GM21786 (cell line): ENCODE results near the gene CAPZB.
"Not testable (repeated sequence)": the region's sequence is repeated elsewhere in the genome, so short reads cannot be mapped to it uniquely, and the experiment has no call there.

ENCODE experiments used
- ATAC-seq: cut with Tn5 transposase; IDR thresholded peaks from one replicate; pipeline ENCODE4 v1.9.1; 2021; ENCODE audit not compliant: unreplicated experiment

Gene CAPZB

DNA sequence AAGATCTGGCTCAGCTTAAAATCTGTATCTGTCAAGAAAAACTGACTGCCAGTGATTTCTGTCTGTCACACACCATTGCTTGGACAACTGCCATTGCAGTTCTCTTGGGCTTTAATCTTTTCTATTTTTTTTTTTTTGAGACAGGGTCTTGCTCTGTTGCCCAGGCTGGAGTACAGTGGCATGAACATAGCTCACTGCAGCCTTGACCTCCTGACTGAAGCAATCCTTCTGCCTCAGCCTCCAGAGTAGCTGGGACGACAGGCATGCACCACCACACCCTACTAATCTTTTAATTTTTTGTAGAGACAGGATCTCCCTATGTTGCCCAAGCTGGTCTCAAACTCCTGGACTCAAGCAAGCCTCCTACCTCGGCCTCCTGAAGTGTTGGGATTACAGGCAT, 14.5 kb upstream of the CAPZB start:
- not testable (repeated sequence) for ATAC-seq

DNA sequence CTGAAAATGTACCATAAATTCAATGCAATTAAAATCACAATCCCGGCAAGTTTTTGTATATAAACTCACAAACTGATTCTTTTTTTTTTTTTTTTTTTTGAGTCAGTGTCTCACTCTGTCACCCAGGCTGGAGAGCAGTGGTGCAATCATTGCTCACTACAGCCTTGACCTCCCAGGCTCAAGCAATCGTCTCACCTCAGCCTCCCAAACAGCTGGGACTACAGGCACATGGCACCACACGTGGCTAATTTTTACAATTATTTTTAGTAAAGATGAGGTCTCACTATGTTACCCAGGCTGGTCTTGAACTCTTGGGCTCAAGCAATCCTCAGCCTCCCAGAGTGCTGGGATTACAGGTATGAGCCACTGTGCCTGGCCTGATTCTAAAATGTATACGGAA, 12.1 kb upstream of the CAPZB start:
- not testable (repeated sequence) for ATAC-seq

DNA sequence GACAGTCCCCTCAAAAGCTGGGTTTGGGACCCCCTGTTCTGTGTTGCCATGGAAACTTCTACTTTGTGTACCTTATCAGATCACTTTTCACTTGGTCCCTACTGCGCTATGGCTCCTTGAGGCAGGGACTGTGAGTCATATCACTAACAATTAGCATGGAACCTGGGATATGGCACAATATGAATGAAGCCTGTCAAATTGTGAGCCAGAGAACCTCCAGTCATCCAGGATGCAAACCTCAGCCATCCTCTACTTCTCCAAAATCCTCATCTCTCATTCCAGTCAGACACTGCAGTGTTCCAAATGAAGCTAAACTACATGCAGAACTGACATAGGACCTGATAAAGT, 11.2 kb upstream of the CAPZB start:
- ATAC-seq, result no peak

DNA sequence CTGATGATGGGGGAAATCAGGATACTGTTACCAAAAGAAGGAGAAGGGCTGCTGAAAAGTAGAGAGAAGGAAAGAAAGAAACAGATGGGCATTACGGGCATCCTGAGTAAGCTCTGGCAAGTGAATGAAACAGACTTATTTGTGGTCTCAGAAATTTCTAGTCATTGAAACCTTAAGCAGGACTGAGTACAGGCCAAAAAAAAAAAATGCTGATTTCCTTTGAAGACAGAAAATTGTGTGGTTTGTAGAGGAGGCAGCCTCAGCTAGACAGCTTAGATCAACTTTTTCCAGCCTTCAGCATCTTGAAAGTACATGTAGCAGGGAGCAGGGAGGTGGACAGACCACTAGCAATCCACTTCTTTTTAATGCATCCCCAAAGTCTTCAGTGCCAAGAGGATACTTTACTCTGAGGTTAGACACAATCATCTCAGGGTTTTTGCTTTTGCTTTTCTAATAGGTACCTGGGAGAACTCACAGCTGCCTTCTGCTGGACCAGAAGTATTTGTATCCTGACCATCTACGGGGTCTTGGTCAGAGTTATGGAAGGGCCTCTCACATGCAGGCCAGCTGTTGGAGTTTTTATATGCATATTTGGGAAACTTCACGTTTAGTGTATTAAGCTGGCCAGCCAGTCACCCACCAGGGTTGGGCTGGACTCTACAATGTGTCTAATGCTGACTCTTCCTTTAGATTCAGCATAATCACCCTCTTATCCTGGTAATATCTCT, 10.6 kb upstream of the CAPZB start:
- no peak for ATAC-seq

DNA sequence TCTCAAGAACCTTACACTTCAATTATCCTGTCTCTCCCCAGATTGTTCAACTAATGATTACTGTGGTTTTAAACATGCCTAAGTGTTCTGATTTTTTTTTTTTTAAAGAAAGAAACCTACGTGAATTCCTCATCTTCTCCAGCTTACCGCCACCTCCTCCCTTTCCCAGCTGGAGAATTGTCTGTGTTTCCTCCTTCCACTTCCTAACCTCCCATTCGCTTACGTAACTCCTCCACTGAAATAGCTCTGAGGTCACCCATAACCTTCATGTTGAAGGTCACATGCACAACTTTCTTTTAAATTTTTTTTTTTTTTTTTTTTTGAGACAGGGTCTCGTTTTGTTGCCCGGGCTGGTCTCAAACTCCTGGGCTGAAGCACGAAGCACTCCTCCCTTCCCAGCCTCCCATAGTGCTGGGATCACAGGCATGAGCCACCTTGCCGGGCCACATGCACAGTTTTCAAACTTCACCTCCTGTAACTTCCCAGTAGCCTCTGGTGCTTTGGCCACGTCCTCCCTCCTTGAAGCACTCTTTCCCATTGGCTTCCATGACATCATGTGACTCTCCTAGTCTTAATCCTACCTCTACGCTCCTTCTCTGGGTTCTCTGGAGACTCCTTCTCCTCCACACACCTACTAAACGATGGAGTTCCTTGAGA, 9.8 kb upstream of the CAPZB start:
- ATAC-seq, result no peak

DNA sequence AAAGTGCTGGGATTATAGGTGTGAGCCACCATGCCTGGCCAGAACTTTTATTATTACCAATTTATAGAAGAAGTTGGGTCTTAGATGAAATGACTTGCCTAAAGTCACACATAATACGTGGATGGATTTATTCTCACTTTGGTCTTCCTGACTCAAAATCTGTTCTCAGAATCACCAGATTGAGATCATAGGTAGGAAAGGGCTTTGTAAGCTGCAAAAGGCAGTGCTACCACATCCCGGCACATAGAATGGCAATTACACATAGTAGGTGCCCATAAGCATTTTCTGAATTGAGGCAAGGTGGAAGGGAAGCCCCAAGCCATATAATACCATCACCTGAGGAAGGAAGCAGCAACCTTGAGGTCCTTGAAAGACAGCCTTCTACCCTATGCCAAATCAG, 8.2 kb upstream of the CAPZB start:
- no peak for ATAC-seq

DNA sequence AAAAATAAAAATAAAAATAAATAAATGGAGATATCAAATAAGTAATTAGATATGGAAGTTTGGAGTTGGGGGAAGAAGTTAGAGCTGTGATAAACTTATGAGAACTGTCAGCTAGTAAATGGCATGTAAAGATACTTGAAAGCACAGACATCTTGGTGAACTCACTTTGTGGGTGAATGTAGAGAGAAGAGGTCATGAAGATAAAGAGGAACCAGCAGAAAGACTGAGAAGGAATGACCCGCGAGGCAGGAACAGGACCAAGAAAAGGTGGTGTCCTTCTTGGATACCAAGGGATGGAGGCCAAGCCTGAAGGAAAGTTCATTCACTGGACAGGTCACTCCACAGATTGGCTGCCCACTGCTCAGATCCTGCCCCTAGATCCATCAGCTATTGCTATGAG, 4.7 kb upstream of the CAPZB start:
- no peak for ATAC-seq

DNA sequence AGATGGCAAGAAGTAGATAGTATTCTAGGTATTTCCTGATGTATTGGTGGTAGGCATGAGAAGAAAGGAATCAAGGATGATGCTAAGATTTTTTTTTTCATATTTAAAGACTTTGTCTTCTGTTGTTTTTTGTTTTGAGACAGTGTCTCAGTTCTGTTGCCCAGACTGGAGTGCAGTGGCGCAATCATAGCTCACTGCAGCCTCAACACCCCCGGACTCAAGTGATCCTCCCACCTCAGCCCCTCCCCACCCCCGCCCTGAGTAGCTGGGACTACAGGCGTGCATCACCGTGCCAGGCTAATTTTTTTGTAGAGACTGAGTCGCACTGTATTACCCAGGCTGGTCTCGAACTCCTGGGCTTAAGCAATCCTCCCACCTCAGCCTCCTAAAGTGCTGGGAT, 2.8 kb upstream of the CAPZB start:
- ATAC-seq, result no peak

DNA sequence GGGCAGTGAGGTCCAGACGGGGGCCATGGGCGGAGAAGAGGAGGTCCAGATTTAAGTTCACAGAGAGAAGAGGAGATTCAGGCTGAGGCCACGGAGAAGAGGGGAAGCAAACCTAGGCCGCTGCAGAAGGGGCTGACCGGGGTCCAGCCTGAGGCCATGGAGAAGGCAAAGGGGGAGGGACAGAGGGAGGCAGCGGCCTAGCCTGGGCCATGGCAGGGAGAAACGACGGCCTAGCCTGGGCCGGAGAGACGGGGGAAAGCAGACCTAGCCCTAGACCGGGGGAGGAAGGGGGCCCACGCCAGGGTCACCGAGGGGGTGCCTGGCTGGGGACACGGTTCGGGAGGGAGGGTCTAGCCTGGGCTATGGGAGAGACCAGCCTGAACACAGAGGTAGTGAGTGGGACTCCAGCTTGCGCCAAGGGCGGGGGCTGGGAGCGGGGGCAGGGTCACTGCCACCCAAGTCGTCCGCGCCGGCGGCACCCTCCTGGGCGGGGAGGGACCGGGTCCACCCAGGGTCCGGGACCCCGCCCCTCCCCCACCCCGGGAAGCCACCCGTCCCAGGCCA, 459 bp downstream of the CAPZB start:
- no peak for ATAC-seq

DNA sequence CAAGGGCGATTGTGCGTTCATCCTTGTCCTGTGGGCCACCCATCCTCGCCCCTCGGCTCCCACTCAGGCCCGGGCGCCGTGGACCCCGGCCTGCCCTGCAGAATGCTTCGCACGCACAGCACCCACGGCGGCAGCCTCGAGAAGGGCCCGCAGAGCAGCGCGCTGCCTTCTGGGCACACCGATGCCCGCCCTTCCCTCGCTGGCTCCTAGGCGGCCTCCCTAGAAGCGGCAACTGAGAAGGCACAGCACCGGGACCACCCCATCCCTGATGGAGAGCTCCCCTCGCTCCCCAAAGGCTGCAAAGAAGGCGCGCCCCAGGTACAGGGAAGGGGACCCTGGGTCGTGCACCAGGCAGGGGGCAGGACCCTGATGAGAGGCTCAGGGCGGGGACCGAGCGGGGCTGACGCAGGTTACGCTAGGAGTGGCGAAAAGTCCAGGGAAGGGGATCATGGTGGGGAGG, 971 bp downstream of the CAPZB start:
- ATAC-seq, result no peak

DNA sequence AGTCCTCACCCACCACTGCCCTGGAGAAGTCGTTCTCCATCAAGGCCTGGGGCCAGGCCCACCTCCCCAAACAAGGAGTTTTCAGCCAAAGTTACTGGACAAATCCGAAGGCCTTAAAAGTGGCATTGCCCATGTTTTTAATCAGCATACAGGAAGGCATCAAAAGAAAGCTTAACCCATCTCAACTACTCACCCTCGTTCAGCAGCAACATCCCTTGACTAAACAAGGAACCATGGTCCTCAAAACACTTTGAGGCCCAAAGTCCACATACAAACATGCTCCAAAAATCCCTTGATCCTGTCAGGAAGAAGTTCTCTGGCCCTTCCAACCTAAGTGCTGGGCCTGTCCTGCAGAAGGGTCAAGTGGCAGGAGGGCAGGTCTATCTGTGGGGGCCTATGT, 1.6 kb downstream of the CAPZB start:
- no peak for ATAC-seq

DNA sequence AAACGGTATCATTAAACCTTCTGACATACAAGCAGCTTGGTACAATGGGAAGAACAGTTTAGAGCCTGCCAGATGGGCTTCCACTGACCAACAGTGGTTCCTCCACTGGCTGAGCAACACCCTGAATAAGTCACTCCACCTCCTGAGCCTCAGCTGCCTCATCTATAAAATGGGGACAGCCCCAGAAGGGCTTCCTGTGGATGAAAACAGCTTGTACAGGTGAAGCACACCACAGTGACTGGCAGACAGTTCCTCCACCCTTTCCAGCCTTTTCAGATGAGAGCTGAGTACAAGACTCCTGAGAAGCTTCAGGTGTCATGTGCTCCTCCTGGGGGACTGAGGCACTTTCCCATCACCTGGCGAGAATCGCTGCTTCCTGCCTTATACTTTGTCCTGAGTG, 2.1 kb downstream of the CAPZB start:
- no peak for ATAC-seq

DNA sequence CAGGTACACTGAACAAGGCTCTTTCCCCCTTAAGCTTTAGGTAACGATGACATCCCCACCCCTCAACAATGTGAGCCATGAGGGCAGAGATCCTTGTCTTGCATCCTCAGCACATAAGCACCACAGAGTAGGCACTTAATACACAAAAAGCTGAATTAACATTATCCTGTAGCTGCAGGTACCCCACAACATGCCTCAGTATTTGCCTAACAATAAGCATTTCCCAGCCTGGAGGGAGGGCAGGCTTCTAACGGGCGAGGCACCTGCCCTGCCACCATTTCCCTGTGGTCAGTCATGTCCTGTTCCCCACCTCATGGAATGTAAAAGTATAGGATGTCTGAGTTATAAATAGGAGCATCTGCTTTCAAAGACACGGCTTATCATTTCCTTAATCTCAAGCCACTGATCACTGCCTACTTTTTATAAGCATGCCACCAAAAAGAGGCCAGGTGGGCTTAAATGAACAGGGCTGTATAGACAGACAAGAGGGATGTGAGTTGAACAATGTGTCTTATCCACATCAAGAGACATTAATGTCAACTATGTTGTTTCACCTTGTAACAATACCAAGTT, 3.4 kb downstream of the CAPZB start:
- ATAC-seq, result no peak

DNA sequence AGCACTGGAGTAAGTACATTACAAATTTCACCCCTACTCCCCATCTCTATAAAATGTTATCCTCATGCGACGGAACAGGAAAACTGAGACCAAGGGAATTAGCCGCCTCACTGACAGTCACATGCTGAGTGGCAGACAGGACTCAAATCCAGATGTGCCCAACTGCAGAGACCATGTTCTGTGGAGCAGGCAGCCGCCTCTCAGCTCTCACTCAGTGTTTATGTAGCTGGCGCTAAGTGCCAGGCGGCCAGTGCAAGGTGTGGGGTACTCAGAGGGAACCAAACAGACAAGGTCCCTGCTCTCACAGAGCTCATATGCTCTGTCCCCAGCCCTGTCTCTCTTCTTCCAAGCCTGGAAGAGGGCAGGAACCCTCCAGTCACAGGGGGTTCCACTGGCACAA, 5.1 kb downstream of the CAPZB start:
- no peak for ATAC-seq

DNA sequence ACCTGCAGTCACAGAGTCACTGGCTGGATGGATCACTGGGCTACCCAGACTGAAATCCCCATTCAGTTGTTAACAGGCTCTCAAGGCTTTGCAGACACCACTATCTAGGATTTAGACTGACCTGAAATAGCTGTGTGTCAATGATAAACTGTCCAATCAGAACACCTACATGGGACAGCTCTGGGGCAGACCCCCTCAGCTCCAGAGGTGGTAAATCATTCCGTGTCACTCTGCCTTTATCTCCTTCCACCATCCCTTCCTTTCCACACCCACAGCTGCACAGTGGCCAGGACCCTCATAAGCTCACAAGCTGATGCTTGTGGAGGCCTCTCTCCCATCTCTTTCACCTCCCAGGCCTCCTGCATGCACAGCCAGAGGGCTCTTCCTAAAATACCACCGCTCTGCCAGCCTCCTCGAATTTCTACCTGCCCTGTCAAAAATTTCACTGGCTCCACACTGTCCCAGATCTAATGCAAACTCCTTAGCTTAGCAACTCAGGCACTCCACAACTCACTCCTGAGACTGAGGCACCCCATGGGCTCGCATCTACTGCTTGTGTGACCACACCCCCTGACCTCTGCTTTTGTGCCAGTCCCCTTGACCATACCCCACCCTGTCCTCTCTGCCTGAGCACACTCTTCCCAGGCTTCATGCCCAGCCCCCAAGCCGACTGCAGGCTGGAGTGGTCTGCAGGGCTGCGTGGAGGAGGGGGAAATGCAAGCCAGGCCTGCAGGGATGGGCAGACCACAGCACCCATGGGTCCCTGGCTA, 5.8 kb downstream of the CAPZB start:
- ATAC-seq, result no peak

DNA sequence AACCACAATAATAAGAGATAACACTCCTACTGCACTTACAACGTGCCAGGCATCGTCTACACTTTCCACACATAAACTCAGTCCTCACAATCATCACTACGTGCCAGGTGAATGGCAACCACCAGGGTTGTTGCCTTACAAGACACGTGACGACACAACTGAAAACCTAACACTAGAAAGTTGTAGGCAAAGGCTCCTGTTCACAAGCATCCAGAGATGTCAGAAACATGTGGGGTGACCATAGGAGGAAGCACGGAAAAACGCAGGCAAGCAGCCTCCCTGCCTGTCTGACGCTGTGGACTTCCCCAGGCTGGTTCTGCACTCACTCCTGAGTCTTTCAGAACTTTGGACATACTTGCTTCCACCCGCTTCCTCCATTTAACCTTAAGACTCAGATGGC, 7.0 kb downstream of the CAPZB start:
- ATAC-seq, result no peak

DNA sequence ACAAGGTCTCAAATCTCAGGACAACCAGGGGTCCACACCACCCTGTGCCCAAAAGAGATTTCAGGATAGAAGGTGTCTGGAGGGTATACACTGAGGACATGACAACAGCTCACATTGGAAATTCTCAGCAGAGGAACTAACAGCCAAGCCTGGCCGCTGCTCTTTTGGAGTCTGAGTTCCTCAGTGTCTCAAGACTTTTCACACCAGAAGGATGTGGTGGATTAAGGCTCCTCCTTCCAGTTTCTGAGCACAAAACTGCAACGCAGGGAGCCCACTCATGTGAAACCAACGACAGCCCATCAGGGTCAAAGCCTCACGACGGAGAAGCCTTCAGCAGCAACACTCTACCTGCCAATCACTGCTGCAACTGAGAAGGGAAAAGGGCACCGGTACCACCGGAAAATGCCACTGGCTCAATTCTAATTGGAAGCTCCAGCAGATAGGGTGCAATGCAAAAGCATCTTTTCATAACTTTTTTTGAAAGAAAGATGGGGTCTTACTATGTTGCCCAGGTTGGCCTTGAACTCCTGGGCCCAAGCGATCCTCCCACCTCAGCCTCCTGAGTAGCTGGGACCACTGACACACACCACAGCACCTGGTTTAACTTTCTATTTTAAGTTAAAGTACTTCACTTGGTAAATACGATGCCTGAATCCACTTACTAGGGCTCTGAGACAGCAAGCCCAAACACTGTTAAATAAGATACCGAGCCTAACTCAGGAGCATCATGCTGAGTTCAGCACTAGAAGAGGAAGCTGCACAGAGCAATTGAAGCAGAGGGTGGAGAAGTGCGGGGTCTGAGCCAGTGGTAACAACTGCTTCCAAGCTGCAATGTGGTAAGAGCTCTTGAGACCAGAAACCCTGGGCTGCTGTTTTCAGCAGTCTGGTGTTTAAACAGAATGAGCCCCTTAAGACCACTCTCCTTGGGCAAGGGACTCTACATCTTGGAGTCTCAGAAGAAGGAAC, 7.8 kb downstream of the CAPZB start:
- ATAC-seq, result peak; percentile 60

DNA sequence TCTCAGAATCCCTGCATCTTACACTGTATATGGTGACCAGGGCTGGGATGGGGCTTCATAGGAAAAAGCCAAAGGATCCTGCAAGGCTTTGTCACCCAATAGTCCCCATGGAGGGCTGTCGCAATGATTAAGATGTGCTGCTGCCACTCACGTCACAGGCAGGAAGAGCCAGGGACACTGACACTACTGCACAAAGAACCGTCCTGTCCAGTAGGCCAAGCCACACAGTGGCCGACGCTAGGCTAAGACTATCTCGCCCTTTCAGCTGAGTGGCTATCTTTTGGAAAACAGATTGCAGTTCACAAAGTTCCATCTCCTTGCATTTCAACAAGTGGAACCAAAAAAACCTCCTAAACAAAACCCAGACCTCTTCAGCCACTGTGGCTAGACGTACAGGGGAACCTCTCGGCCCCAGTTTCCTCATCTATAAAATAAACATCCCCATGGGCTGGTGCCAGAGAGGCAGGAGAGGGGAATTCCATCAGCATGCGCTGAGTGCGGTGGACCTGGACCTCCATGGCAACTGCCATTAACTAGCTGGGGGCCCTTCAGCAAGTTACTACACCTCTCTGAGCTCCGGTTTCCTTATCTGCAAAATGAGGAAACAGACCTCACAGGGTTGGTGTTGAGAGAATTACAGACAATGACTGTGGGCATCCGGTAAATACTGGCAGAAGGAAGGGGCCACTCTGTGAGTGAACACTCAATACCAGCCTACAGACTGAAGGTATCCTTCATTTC, 8.7 kb downstream of the CAPZB start:
- ATAC-seq, result peak; percentile 51

DNA sequence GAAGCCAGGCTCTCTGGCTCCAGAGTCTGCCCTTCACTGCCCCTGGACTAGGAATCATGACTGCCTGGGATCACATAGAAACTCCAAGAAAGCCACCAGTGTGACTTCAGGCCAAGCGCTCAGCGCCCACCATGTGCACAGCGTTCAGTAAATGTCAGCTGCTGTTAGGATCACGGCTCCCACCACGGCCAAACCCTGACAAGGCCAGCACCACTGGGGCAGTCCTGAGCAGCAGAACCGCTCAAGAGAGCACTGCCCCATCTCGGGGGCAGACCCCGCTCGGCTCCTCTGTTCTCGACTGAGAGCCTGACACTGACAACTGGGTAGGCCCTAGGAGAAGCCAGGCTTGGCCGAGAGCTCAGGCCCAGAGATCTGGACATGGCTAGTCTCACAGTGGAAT, 10.0 kb downstream of the CAPZB start:
- no peak for ATAC-seq

DNA sequence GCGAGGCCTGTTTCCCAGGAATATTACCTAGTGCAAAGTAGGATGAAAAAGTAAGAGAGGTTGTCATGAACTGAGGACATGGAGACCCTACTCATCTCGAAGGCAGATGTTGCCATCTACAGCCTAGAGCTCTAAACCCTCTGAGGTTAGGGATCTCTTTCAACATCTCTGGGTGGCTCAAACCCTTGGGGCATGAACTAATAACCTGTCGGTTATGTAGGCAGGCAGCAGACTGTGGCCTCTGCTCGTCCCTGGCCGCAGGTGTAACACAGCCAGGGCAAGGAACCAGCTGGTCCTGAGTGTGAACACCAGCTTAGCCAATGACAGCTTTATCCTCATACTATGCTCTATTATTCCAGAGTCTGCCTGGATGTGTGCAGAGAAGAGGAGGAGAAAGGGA, 13.2 kb downstream of the CAPZB start:
- no peak for ATAC-seq
